GM19023 (cell line): ENCODE data around the gene CYLD.

Experiments used
- ATAC-seq: cut with Tn5 transposase; IDR thresholded peaks from one replicate; pipeline ENCODE4 v1.9.1; 2021; ENCODE audit warnings: mild to moderate bottlenecking, moderate library complexity; ENCODE audit not compliant: unreplicated experiment

Gene CYLD

DNA sequence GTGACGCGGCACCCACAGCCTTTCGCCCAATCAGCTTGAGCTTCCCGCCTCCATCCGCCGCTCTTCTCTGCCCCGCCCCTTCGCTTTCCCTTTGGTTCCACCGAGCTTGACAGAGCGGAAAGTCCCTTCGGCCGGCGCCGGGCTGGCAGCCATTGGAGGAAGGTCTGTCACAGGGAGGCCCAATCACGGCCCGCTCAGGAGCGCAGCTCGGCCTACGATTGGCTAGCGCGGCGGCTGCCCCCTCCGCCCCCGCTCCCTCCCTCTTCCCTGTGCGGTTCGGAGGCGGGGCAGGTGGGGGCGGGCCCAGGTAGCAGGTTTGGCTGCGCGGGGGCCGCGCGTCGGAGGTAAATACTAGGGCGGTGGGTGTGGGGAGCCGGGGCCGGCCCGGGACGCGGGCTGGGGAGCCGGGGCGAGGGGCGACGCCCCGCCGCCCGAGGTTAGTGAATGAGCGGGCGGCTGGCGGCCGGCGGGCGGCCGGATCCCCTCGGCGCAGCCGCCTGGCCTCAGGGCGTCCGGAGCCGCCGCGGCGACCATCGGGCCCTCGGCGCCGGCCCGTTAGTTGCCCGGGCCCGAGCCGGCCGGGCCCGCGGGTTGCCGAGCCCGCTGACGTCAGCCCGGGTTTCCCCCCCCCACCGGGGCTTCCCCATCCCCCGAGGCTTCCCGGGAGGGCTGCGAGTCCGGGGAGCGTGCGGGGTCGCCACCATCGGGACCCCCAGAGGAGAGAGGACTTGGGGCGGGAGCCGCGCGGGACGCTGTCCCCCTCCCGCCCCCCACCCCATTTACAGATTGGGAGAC is at the start of gene CYLD:
CYLD (plus strand) TSS at position 306 of the 795 bp plus-strand sequence. CDS start 7,613 bp downstream, outside the sequence.
- ATAC-seq, result peak; percentile 92

DNA sequence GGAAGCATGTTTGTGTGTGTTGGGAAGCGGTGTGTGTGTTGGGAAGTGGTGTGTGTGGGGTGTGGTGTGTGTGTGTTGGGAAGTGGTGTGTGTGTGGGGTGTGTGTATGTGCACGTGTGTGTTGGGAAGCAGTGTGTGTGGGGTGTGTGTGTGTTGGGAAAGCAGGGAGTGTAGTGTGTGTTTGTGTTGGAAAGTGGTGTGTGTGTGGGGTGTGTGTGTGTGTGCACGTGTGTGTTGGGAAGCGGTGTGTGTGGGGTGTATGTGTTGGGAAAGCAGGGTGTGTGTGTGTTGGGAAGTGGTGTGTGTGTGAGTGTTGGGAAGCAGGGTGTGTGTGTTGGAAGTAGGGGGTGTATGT is 49.3 kb upstream of the CYLD start:
- ATAC-seq, result no peak

DNA sequence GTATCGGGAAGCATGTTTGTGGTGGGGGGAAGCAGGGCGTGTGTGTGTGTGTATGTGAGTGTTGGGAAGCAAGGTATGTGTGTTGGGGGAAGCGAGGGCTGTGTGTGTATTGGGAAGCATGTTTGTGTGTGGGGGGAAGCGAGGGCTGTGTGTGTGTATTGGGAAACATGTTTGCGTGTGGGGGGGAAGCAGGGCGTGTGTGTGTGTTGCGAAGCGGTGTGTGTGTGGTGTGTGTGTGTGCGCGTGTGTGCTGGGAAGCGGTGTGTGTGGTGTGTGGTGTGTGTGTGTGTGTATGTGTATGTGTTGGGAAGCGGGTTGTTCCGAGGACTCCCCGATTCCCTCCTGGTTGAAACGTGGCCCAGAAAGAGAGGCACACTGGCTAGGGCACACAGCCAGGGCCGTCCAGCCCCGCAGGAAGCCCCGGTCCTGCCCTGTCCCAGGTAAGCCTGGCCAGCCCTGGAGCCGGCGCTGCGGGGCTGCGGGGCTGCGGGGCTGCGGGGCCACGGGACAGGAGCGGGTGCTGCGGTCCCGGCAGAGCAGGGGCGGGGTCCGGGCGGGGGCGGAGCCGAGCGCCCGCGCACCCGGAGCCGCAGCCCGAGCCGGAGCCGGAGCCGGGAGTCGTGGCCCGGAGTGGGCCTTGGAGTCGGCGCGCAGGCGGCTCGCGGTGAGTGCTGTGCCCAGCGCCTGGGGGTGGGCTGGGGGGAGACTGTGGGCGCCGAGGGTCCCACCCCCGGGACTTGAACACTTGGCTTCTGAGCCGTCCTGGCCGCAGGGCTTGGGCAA is 48.7 kb upstream of the CYLD start, which contains the start of gene NOD2:
NOD2 (plus strand) TSS at position 608 of the 783 bp plus-strand sequence. CDS start 5,890 bp downstream, outside the sequence.
- no peak for ATAC-seq

DNA sequence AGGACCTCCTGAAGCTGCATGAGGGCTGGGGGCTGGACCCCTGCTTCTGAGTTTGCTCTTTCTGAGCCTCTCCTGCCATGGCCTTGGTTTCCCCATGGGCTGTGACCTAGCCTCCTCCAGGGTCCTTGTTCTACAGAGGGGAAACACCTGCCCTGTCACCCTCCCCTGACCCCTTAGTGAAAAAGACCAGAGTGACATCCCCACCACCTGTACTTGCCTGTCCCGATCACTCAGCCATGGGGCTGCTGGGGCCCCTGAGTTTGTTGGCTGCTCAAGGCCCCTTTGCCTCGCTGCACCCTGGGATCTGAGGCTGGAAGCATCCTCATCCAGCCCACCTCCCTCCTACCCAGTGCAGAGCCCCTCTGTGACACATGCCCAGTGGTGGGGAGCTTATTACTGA is 47.7 kb upstream of the CYLD start:
- ATAC-seq, result peak; percentile 24

DNA sequence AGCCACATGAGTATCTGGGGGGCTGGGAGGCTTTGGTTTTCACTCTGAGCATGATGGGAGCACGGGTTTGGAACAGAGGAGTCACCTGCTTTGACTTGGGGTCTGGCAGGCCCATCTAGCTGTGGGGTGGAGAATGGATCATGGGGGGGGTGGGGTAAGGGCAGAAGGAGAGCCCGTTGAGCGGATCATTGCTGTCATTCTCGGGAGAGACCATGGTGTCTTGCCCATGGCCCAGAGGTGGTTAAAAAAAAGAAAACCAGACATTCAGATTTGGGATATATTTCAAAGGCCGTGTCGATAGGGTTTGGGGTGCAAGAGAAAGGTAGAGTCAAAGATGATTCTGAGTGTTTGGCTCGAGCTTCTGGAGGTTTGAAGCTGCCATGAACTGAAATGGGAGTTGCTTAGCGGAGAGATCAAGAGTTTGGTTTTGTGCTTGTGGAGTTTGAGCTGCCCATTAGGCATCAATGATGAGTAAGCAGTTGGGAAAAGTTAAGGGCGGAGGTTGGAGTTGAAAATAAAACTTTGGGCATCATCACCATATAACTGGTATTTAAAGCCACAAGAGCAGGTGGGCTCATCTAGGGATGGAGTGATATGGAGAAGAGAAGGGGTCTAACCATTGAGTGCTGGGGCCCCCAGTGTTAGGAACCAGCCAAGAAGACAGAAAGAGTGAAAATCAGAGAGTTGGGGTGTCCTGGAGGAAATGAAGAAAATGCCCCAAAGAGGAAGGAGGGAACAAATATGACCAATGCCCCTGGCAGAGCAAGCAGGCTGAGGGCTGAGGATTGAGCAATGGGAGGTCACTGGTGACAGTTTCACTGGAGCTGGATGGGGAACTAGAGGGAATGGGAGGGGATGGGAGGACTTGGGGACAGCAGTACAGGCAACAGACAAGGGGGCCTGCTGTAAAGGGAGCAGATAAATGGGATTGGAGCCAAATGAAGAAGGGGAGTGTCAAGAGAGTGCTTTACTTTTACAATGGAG is 46.6 kb upstream of the CYLD start:
- no peak for ATAC-seq

DNA sequence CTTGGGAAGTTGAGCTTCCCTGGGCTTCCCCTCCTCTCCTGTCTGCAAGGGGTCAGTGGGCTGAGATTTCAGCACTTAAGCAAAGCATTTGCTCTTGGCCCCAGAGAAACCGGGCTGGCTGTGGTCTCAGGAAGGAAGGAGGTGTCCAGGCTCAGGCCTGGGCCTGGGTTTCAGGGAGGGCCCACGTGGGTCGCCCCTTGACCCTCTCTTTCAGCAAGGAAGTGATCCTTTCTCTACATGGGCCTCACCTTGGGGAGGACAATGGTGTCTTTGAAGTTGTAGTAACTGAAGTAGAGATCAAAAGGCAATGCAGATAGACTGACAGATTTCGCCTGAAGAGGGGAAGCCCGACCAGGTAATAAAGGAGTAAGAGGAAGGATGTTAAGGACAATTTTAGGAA is 45.8 kb upstream of the CYLD start:
- peak; percentile 24 for ATAC-seq

DNA sequence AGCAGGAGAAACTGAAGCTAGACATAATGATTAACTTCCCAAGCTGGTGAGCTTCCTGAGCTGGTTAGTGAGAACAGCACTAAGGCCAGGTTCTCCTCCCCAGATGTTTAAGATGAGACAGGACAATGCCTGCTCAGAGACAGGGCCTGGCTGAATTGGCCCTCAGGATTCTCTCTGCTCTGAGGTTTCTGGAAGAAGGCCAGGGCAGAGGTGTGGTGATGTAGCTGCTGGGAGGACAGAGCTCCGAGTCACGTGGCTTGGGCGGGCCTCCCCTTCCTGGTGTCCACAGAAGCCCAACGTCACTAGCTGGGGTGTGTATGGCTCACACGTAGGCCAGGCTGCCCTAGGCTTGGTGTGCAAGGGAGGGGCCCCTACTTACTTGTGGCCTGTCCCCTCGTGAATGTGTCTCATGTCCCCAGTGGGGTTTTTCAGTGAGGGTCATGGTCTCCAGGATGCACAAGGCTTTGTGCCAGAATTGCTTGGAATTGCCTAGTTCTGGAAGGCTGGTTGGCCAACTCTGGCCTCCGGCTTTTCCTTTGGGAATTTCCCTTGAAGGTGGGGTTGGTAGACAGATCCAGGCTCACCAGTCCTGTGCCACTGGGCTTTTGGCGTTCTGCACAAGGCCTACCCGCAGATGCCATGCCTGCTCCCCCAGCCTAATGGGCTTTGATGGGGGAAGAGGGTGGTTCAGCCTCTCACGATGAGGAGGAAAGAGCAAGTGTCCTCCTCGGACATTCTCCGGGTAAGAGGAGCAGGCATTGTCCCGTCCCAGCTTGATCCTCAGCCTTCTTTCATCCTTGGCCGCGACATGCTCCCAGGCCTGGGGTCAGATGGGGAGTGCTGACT is 45.1 kb upstream of the CYLD start:
- peak; percentile 50 for ATAC-seq

DNA sequence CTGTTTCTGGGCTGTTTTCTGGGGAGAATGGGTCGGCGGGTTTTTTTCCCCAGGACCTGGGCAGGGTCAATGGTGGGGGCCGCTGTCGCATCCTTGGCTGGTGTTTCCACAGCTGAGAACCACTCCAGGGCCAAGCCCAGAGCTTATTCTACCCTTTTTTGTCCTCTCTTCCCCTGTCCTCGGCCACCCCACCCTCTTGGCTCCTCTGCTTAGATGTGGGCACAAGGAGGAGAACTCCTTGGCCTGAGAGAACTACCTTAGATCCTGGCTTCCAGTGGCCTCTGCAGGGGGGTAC is 44.5 kb upstream of the CYLD start:
- no peak for ATAC-seq

DNA sequence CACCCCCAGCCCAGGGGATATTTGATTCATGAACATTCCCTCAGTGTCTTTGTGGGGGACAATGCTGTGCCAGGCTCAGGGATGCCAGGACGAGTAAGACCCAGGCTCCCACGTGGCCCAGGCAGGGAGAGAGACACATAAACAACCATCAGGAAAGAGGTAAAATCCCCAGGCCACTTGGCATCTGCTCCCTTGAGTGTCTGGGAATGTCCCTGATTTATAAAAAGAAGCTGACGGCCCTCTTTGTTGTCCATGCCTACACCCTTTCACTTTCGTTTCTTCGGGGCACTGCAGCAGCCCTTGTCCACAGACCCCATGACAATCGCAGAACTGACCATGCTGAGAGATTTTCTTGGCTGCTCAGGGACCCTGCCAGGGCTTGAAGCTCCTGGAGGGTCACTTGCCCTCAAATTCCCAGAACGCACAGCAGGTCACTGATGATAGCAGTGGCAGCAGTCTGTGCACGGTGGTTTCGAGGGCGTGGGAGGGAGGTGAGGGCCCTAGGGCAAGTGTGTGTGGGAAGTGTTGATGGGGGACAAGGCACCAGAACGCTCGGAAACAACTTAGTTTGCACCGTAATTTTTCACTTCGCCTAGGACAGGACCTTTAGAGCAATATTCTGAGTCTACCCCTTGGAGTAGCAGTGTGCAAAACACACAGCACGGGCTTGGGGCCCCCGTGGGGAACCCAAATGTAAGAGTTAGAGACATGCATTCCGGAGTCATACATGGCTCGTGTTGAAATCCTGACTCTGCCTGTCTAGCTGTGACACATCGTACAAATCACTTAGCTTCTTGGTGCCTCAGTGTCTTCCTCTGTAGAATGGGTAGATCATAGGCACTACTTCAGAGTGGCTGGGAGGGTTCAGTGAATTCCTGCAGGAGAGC is 43.8 kb upstream of the CYLD start:
- ATAC-seq, result peak; percentile 48

DNA sequence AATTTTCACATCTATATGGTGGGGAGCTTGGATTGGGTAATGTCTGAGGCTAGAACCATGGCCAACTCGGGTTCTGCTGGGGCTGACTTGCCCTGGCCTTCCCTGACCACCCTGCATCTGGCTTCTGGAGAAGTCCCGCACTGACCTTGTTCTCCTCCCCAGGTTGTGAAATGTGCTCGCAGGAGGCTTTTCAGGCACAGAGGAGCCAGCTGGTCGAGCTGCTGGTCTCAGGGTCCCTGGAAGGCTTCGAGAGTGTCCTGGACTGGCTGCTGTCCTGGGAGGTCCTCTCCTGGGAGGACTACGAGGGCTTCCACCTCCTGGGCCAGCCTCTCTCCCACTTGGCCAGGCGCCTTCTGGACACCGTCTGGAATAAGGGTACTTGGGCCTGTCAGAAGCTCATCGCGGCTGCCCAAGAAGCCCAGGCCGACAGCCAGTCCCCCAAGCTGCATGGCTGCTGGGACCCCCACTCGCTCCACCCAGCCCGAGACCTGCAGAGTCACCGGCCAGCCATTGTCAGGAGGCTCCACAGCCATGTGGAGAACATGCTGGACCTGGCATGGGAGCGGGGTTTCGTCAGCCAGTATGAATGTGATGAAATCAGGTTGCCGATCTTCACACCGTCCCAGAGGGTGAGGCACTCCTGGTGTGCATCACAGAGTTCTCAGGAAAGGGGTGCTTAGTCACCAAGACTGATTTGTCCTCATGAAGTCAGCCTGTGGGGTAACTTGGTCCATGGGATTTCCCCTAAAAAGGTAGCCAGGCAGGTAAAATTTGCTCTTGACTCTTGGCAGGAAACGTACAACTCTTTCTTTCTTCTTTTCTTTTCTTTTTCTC is 42.3 kb upstream of the CYLD start:
- ATAC-seq, result no peak

DNA sequence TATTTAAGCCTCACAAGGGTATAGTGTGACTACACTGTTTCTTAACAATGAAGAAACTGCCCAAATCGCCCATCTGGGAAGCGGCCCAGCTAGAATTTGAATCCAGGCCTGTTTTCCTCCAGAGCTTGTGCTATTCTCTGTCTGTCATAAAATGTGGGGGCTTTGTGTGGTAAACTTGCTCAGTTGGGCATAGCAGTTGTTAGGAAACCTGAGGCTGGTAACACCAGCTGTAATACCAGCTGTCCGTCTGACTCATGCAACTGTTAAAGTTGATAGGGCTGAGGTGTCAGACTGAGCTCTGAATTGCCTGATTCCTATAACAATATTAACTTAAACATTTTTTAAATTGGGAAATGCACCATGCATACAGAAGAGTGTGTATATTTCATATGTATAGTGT is 39.2 kb upstream of the CYLD start:
- ATAC-seq, result no peak

DNA sequence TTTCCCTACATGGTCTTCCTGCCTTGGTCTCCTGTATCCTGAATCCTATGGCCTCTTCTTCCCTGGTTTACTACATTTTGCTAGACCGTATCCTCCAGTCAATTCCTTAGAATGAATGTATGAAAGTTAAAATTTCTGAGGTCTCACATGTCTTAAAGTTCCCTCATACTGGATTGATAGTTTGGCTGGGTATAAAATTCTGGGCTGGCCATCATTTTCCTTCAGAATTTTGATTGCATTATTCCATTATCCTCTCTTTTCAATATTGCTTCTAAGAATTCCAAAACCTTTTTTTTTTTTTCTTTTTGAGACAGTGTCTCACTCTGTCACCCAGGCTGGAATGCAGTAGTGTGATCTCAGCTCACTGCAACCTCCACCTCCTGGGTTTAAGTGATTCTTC is 37.6 kb upstream of the CYLD start:
- ATAC-seq, result no peak

DNA sequence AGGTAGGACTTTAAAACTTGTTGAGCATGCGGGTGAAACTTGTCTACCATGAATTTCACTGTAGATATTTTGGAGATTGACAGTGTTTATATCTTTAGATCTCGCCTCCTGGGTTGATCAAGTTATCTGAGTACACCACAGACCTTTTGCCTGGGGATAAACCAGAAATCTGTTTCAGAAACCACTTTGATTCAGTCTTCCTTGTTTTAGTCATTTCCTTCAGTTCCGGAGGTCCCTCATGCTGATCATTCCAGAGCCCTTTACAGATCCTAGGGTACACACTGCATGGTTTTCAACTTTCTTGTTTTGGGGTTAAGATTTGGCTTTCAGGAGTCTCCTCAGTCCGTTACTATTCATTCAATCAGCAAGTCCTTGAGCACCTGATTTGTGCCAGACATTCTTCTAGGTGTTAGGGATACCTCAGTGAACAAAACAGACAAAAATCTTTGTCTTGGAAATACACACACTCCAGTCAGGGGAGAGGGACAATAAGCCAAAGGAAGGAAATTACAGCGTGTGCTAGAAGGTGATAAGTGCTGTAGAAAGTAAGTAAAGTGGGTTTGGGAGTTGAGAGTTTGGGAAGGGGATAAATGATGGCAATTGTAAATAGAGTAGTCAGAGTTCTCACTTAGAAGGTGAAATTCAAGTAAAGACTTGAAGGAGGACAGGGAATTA is 36.3 kb upstream of the CYLD start:
- no peak for ATAC-seq

DNA sequence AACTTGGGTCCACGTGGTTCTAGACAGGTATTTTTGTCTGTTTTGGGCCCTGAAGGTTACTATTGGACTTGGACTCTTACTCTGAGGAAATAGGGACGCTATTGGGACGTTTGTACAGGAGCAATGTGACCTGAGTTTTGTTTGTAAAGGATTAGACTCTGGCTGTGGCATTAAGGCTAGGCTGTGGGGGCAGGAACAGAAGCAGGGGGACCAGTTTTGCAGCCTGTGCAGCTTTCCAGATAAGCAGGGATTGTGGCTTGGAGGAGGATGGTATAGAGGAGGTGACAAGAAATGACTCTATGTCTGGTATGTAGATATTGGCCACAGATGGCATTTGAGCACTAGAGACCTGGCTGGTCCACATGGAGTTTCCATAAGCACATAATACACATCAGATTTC is 35.6 kb upstream of the CYLD start:
- ATAC-seq, result no peak

DNA sequence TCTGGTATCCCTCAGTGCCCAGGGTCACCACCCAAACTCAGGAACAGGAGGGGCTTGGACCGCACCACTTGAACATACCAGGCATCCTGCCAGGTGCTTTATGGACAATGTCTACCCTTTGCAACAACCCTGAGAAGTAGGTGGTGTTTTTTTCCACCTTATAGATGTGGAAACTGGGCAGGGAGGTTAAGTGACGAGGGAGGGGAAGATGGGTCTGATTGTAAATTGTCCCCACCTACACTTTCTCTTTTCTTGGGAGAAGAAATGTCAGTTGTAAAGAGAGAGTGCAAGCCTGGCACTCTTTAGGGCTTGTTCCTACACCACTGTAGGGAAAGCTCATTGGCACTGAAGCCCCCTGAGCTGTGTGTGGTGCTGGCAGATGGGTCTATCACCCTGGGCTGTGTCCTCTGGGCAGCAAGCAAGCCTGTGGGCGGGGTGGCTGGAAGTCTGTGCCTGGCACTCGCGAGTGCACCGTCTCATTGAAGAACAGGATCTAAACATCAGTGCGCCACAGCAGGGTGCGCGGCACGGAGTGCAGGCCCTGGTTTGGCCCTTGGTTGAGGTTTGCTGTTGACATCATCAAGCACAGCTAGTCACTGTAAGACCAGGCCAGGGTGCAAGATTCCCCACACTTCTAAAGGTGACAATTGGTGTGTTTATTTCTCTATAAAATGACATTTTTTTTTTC is 33.4 kb upstream of the CYLD start:
- no peak for ATAC-seq

DNA sequence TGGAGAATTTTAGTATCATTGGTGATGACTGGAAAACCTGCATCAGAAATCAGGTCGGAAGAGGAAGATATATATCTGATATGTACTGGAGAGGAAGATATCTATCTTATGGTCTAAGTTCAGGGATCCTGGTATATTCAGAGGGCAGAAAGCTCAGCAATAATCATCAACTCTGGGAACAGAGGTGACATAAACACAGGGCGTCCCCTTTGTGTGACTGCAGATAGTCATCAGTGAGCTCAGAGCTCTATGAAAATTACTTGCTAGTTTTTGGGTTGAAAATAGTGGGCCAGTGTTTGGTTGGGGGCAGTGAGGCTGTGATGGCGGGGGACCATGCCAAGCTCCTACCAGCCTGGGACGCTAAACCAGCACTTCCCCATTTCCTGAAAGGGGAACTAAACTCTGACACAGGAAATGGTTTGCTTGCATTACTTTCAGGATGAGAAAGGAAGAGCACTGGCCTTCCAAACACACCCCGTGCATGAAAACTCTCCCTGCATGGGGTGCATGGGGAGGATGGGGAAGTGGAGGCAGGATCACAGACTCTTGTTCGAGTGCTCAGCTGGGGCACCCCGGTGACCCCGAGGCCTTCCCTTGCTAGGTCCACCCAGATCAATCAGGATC is 32.7 kb upstream of the CYLD start:
- no peak for ATAC-seq

DNA sequence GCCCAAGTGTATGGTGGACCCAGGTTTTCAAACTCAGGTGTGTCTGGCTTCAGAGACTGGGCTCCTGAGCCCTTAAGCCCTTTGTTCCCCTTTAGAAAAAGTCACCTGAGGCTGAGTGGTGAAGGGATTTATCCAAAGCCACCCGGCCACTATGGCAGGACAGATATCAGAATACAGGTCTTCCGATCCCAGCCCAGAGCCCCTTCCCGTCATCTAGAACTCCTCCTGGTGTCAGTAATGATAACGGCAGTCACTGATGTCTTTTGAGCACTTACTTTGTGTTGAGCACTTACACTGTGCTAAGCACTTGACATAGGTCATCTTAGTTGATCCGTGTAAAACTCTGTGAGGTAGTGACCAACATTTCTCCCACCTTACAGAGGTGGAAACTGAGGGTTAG is 31.9 kb upstream of the CYLD start:
- ATAC-seq, result no peak
